ENCODE measurements around the gene VSIG8.

VSIG8 gene

DNA sequence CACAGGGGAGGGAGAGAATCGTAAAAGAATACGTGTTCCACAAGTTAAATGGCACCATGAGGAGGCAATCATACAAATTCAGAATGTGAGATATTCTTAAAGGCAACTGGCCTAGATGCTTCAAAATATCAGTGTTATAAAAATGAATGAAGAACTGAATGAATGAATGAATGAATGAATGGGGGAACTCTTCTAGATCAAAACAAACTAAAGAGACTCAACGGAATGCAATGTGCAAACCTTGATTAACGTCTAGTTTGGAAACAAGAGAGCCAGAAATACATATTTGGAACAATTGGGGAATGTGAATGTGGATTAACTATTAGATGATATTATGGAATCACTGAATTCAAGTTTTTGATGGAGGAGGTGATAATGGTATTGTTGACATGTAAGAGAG is 20.7 kb upstream of the VSIG8 start:
- DNase-seq (ENCODE audit: low read depth) = no peak

- no peak for DNase-seq (ENCODE audit: low read depth)
These were observed 20.0 kb upstream of the VSIG8 start for GRCh38 chr1:159882527-159882862.

DNA sequence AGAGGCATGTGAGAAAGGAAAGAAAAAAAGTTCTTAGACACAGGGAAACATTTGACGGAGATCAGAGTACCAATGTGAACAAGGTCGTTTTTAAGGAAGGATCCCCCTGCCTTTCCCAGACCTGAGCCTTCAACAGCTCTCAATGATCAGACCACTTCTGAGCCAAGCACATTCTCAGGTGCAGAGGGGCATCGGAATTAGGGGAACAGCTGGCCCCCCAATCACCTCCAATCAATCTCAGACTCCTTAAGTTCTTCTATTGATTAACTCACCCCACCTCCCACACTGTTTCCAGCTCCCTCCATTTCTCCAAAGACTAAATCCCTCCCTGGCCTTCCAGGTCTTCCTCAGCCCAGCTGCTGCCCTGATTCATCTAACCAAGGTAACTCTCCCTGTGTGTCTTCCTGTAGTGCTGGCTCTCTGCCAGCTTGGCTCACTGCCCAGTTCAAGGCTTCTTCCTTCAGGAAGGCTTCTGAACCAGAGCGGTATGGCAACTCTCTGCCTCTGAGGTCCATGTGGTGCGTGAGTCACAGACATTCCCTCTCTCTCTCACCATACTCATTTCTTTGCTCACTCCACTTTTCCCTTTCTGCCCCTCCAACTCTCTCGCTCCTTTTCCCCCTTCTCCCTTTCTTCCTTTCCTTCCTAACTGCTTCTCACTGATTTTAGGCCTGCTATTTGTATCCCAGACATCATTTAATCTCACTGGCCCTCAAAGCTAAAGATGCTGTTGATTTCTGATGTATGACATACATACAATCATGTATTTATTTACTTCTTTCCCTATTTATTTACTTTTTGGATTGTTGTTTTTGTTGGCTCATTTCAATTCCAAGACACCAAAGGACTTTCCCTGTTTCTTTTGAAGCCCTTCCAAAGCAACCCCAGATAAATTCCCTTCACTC is 19.4 kb upstream of the VSIG8 start:
- DNase-seq (ENCODE audit: low read depth) = peak; percentile 89

DNA sequence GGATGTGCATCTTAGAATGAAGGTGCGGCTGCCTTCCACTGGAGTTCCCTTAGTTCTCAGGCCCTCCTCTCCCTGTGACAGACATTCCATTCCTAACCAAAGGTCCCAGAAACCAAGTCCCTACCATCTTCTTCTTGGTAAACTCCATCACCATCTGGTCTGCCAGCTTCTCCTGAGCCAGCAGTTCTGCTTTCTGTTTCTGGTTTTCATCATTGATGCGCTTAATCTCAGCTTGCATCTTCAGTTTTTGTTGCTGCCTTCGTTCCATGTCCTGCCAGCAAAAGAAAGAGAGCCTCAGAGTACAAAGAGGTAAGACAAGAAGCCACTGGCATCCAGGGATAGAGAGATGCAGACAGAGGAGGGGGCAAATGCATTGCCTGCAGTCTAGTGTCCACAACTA is 18.0 kb upstream of the VSIG8 start:
- DNase-seq (ENCODE audit: low read depth) = no peak

- DNase-seq (ENCODE audit: low read depth) = no peak
These were observed 17.5 kb upstream of the VSIG8 start for GRCh38 chr1:159879977-159880376.

DNA sequence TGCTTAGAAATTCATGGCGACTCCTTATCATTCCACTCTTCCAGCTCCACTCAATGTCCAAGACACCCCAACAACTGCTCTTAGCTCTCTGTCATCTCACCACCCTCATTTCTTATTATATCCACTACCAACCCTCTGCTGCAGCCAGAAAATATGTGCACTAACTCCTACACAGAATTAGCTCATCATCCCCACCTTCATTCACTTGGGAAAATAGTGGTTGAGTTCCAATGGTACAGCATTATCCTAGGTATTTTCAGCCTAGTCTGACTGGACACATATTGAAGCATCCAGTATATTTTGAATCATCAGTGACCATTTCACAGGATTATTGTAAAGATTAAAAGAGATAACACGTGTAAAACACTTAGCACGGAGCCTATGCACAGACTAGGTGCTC is 16.7 kb upstream of the VSIG8 start:
- DNase-seq (ENCODE audit: low read depth) = no peak

- no peak for DNase-seq (ENCODE audit: low read depth)
These were observed 15.4 kb upstream of the VSIG8 start for GRCh38 chr1:159877695-159878444.

DNA sequence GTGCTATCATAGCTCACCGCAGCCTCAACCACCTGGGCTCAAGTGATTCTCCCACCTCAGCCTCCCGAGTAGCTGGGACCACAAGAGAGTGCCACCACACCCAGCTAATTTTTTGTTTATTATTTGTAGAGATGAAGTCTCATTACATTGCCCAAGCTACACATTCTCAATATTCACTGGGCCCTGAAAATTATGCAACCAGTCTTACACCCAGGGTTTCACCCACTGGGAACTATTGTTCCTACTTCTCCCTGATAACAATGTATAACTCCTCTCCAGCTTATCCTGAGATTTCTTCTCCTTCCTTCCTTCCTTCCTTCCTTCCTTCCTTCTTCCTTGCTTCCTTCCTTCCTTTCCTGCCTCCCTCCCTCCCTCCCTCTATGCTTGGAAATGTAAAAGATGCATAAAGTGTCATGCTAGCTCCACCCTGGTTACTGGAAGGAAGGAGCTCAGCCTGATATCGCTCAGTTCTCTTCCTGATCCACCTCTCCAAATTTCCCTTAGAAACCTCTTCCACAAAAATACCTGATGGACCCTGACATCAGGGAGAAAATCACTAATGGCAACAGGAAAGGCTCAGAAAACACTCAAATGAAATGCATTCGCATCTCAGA is 11.2 kb upstream of the VSIG8 start:
- no peak for DNase-seq (ENCODE audit: low read depth)

DNA sequence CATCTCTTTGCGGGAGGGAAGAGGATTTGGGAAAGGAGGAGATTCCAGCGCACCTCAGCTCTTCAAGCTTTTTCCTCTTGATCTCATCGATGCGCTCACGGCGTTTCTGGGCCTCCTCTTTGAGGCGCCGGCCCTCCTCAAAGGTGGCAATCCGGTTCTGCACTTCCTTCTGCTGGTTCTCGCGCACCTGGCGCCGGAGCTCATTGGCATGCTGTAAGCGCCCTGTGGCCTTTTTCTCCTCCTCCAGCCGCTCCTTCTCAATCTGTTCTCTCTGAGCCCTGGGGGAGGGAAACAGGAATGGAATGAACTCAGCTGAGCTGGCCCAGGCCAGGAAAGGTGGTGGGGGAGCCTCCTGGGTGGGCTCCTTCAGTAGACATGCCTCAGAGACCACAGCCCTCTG is 10.4 kb upstream of the VSIG8 start:
- DNase-seq (ENCODE audit: low read depth) = no peak

GRCh38 chr1:159870704-159871103 is 8.2 kb upstream of the VSIG8 start:
- no peak for DNase-seq (ENCODE audit: low read depth)

DNA sequence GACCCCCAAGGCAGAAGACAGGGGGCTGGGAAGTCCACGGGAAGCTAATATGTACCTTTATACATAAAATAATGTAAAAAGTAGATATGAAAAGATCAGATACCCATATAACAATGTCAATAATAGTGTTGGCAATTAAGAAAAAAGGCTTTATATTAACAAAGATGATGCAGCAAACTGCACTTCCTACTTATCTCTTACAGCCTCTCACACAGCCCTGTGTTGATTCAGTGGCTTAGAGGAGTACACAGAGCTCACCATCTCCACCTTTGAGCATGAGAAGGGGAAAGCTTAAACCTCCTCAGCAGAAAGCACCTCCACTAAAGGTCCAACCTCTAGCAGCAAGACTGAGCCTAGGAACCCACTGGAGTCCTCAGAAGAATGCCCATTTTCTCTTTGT is 7.2 kb upstream of the VSIG8 start:
- no peak for DNase-seq (ENCODE audit: low read depth)

DNA sequence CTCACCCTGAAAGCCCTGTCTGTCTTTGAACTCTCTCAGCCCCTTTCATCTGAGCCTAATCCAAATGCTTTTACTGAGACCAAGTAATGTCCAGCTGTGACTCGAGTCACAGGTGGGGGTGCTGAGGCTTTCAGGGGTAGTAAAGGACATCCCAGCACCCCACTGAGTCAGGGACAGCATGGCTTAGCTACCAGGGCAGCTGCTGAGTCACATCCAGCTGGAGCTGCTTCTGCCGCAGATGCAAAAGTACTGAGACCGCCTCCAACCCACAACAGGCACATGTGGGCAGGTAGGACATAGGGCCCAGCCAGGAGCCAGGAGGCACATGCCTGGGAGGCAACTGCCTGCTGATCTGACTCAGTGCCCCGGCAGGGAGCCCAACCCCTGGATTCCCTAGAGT is 6.7 kb upstream of the VSIG8 start:
- DNase-seq (ENCODE audit: low read depth) = no peak

DNA sequence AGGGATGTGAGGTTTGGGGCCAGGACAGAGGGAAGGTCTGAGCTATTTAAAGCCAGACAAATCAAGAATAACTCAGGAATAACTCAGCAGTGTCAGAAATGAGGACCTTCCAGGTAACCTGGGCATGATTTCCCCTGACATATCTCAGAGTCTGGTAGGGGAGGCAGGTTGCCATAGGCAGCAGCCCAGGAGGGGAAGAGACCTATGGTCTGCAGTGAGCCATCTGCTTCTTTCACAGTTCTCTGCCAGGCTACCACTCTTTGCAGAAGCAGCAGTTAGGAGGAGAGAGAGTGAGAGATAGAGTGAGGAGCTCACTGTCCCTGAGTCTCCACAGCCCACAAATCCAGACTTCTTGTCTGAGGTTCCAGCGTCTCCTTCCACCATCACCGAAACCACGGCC is 6.3 kb upstream of the VSIG8 start:
- DNase-seq (ENCODE audit: low read depth) = no peak

DNA sequence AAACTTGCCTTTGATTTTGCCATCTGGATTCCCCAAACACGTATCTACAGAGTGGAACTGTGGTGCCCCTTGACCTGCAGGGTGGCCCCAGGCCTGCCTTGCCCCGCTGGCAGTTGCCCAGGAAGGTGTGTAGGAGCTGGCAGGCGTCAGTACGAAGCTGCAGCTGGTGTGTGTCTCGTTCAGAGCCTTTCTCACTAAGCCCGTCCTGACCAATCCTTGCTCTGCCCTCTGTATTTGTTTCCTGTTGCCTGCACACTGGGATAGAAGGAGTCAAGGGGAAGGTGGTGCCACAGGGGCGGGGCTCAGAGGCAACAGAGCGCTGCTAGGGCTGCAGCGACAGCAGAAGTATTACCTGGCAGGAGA is 5.2 kb upstream of the VSIG8 start:
- no peak for DNase-seq (ENCODE audit: low read depth)

DNA sequence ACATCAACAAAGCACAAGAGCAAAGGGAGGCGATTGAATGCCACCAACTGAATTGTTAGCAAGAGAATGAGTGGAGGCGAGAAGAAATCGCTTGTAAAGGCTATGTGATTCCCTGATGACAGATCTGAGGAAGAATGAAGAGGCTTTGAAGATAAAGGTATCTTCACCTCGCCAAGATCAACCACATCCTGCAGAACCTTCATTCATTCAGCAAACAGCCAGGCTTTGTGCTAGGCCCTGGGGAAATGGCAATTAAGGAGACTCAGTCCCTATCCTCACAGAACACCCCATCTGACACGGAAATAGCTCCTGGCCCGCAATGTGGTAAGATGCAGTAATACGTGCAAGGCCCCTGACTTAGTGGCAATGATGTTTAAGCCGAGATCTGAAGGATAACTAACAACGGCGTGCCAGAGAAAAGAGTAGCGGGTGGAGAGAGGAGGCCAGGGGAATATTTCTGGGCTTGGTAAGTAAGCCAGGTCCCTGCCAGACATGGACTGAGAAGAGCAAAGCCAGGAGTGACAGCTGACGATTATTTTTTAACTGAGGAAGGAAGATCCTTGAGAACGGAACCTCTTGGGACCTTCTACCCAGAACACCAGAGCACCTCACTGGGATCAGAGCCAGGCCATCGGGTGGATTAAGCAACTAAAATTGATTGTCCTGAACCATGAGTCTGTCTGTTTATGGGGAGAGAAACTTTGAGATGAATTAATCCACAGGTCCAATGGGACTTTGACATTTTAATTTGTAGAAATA is 4.6 kb upstream of the VSIG8 start:
- DNase-seq (ENCODE audit: low read depth) = no peak

DNA sequence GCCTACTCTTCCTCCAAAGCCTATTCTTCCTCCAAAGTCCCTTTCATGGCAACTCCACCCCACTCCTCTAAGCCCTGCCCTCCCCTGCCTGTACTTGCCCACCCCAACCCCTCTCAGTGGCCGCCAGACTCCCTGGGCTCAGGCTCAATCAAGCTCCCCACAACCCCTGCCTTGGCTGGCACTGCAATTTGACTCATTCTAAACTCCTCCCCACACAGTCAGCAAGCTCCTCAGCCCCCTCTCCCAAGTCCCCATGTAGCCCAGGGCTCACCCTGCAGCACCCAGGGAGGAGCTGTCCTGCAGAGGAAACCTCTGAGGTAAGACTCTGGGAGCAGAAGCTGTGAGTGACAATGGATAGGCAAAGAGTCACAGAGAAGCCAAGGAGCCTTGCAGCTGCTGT is 3.6 kb upstream of the VSIG8 start:
- no peak for DNase-seq (ENCODE audit: low read depth)

DNA sequence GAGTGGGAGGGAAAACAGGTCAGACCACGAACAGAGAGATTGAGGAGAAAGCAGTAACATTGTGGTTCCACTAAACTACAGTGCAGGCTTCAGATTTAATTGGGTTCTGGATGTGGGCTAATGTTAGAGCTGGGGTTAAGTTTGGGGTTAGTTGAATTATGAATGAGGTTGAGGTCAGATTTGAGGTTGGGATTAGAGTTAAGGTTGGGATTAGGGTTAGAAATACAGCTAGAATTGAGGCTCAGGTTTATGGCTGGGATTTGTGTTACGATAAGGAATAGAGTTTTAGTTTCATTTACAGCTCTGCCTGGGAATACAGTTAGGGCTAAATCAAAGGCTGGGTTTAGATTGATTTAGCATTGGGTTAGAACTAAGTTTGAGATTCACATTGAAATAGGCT is 1.8 kb upstream of the VSIG8 start:
- no peak for DNase-seq (ENCODE audit: low read depth)

DNA sequence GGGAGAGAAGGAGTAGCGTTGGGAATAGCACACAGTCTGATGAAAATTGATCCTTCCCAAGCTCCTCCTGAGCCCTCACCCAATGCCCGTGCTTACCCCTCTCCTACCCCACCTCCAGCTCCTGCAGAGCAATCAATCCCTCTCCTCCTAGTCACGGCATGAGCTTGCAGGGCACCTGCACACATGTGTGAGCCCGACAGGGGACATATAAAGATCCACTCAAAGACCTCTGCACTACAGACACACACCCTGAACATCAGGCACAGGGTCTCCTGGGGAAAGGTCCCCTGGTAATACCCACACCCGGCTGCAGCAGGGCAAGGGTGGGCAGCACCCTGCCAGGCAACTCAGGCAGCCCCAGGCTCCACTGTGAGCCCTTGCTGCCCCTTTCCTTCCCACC is 426 bp downstream of the VSIG8 start:
- DNase-seq (ENCODE audit: low read depth) = no peak

DNA sequence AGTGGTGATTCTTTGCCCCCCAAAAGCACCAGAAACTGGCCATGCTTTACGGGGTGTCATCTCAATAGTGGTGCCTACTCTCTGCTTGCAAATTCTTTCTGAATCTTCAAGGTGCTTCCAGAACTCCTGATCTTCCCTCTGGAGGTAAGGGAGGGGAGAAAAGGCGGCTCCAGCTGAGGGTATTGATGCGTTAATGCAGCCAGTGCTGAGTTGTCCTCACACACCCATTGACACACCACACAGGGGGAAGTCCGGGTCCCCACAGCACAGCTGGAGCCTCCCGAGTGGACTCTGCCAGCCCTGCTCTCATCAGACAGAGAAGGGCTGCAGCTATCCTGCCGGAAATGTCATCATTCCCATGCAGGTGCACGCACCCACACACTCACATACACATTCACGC is 1.2 kb downstream of the VSIG8 start:
- DNase-seq (ENCODE audit: low read depth) = no peak

GRCh38 chr1:159860456-159860855 is 2.0 kb downstream of the VSIG8 start:
- DNase-seq (ENCODE audit: low read depth) = no peak

GRCh38 chr1:159859767-159860322 is 2.6 kb downstream of the VSIG8 start:
- DNase-seq (ENCODE audit: low read depth) = no peak

- DNase-seq (ENCODE audit: low read depth) = no peak
These were observed 4.6 kb downstream of the VSIG8 start for GRCh38 chr1:159857889-159858288.

Measured in HS-27A (cell line).